ENCODE data around the gene FGFRL1.

Gene FGFRL1

GRCh38 chr4:991451-992296 lies 19.8 kb upstream of the FGFRL1 start:
- no peak for DNase-seq
- ATAC-seq (ENCODE audit: insufficient read depth, low read depth) = no peak
- TF ChIP-seq CTCF (IDR thresholded peaks at IDR 0.05; ENCODE audit: borderline replicate concordance, extremely low read depth, low read length, poor library complexity, severe bottlenecking) (no peak), EZH2 (IDR thresholded peaks at IDR 0.05; ENCODE audit: borderline replicate concordance, low read depth, low read length, severe bottlenecking) (no peak)
- Histone ChIP-seq H3K4me3 (ENCODE audit: low read depth in 1 of 2, low read length in 2 of 2) (no peak overlapping the region), H3K27me3 (ENCODE audit: insufficient read depth, low read length, poor library complexity) (no peaks in the 10 kb centered on the region), H2AFZ (ENCODE audit: low read depth, low read length) (no peak overlapping the region), H4K20me1 (ENCODE audit: insufficient read depth, low read length) (peaks cover 37% of the 10 kb centered on the region), H3K79me2 (ENCODE audit: insufficient read depth, low read length) (peaks cover 17% of the 10 kb centered on the region), H3K4me2 (ENCODE audit: insufficient read depth, low read length) (no peak overlapping the region), H3K4me1 (ENCODE audit: insufficient read depth, low read length) (peaks cover 17% of the 10 kb centered on the region), H3K27ac (ENCODE audit: low read length) (no peak overlapping the region), H3K36me3 (ENCODE audit: insufficient read depth, low read length) (peaks cover 31% of the 10 kb centered on the region), H3K9me3 (ENCODE audit: insufficient read depth, low read length, severe bottlenecking) (no peaks in the 10 kb centered on the region), H3K9ac (ENCODE audit: low read depth, low read length) (no peak overlapping the region)

- H3K79me2 ChIP-seq (ENCODE audit: insufficient read depth, low read length) = peaks cover 10% of the 10 kb centered on the region
- no peak overlapping the region for H3K4me3 ChIP-seq (ENCODE audit: low read depth in 1 of 2, low read length in 2 of 2)
- DNase-seq = no peak
- H3K9ac ChIP-seq (ENCODE audit: low read depth, low read length) = no peak overlapping the region
- H4K20me1 ChIP-seq (ENCODE audit: insufficient read depth, low read length) = peaks cover 35% of the 10 kb centered on the region
- H2AFZ ChIP-seq (ENCODE audit: low read depth, low read length) = no peak overlapping the region
- no peak overlapping the region for H3K27ac ChIP-seq (ENCODE audit: low read length)
- ATAC-seq (ENCODE audit: insufficient read depth, low read depth) = no peak
- no peaks in the 10 kb centered on the region for H3K9me3 ChIP-seq (ENCODE audit: insufficient read depth, low read length, severe bottlenecking)
- peaks cover 31% of the 10 kb centered on the region for H3K36me3 ChIP-seq (ENCODE audit: insufficient read depth, low read length)
- peaks cover 13% of the 10 kb centered on the region for H3K4me1 ChIP-seq (ENCODE audit: insufficient read depth, low read length)
- no peaks in the 10 kb centered on the region for H3K27me3 ChIP-seq (ENCODE audit: insufficient read depth, low read length, poor library complexity)
- H3K4me2 ChIP-seq (ENCODE audit: insufficient read depth, low read length) = no peak overlapping the region
- TF ChIP-seq EZH2 (IDR thresholded peaks at IDR 0.05; ENCODE audit: borderline replicate concordance, low read depth, low read length, severe bottlenecking) (no peak), CTCF (IDR thresholded peaks at IDR 0.05; ENCODE audit: borderline replicate concordance, extremely low read depth, low read length, poor library complexity, severe bottlenecking) (no peak)
Observed at GRCh38 chr4:992297-993110, 18.9 kb upstream of the FGFRL1 start.

- H3K4me3 ChIP-seq (ENCODE audit: low read depth in 1 of 2, low read length in 2 of 2) = no peak within 1 kb of the TSS
- no peaks in the 10 kb centered on the region for H3K27me3 ChIP-seq (ENCODE audit: insufficient read depth, low read length, poor library complexity)
- peaks cover 31% of the 10 kb centered on the region for H3K36me3 ChIP-seq (ENCODE audit: insufficient read depth, low read length)
- DNase-seq (no peak), ATAC-seq (ENCODE audit: insufficient read depth, low read depth) (no peak)
- H2AFZ ChIP-seq (ENCODE audit: low read depth, low read length) = no peak within 1 kb of the TSS
- TF ChIP-seq EZH2 (IDR thresholded peaks at IDR 0.05; ENCODE audit: borderline replicate concordance, low read depth, low read length, severe bottlenecking) = no peak
- no peak for TF ChIP-seq CTCF (IDR thresholded peaks at IDR 0.05; ENCODE audit: borderline replicate concordance, extremely low read depth, low read length, poor library complexity, severe bottlenecking)
- no peak within 1 kb of the TSS for H3K4me2 ChIP-seq (ENCODE audit: insufficient read depth, low read length)
- H3K27ac ChIP-seq (ENCODE audit: low read length) = no peak within 1 kb of the TSS
- no peak within 1 kb of the TSS for H3K9ac ChIP-seq (ENCODE audit: low read depth, low read length)
- H4K20me1 ChIP-seq (ENCODE audit: insufficient read depth, low read length) = peaks cover 27% of the 10 kb centered on the region
- no peaks in the 10 kb centered on the region for H3K9me3 ChIP-seq (ENCODE audit: insufficient read depth, low read length, severe bottlenecking)
- H3K4me1 ChIP-seq (ENCODE audit: insufficient read depth, low read length) = peaks cover 4% of the 10 kb centered on the region
- H3K79me2 ChIP-seq (ENCODE audit: insufficient read depth, low read length) = 0 out of 2 replicates have a peak, but pooled peaks cover 2% of the 10 kb centered on the region
Observed at GRCh38 chr4:993111-994029, 18.1 kb upstream of the FGFRL1 start, which contains the start of gene SLC26A1. TSS of gene SLC26A1 (minus strand) at chr4:993404. CDS start at chr4:991703, 1,701 bp downstream.

Data from DND-41 (cell line).